Measurements from ENCODE around the gene CAPN5. TPM values are rescaled to one million over a fixed set of nuclear protein-coding genes. Genes with fewer than 3 reads are reported as not detected.

Gene CAPN5
- total RNA-seq, 1 donor: 14.7 TPM

GRCh38 chr11:77074205-77074604, 7.4 kb downstream of the CAPN5 start:
- TF ChIP-seq CTCF (IDR thresholded peaks at IDR 0.05; ENCODE audit: insufficient read depth, low read depth, low read length): no peak
- no peak overlapping the region for H3K4me3 ChIP-seq (ENCODE audit: low read depth, low read length)
- no peak for DNase-seq (ENCODE audit: low read depth)

- DNase-seq (ENCODE audit: low read depth): no peak
- no peak for TF ChIP-seq CTCF (IDR thresholded peaks at IDR 0.05; ENCODE audit: insufficient read depth, low read depth, low read length)
- H3K4me3 ChIP-seq (ENCODE audit: low read depth, low read length): no peak overlapping the region
Observed at GRCh38 chr11:77074626-77075221, 8.0 kb downstream of the CAPN5 start.

GRCh38 chr11:77075425-77075905, 8.7 kb downstream of the CAPN5 start:
- TF ChIP-seq CTCF (IDR thresholded peaks at IDR 0.05; ENCODE audit: insufficient read depth, low read depth, low read length): no peak
- H3K4me3 ChIP-seq (ENCODE audit: low read depth, low read length): no peak overlapping the region
- DNase-seq (ENCODE audit: low read depth): no peak

- DNase-seq (ENCODE audit: low read depth): no peak
- H3K4me3 ChIP-seq (ENCODE audit: low read depth, low read length): no peak overlapping the region
- TF ChIP-seq CTCF (IDR thresholded peaks at IDR 0.05; ENCODE audit: insufficient read depth, low read depth, low read length): no peak
Observed at GRCh38 chr11:77079666-77080065, 12.9 kb downstream of the CAPN5 start.

- no peak overlapping the region for H3K4me3 ChIP-seq (ENCODE audit: low read depth, low read length)
- DNase-seq (ENCODE audit: low read depth): no peak
- no peak for TF ChIP-seq CTCF (IDR thresholded peaks at IDR 0.05; ENCODE audit: insufficient read depth, low read depth, low read length)
Observed at GRCh38 chr11:77080643-77081210, 14.0 kb downstream of the CAPN5 start.

- DNase-seq (ENCODE audit: low read depth): no peak
- no peak for TF ChIP-seq CTCF (IDR thresholded peaks at IDR 0.05; ENCODE audit: insufficient read depth, low read depth, low read length)
- H3K4me3 ChIP-seq (ENCODE audit: low read depth, low read length): no peak overlapping the region
Observed at GRCh38 chr11:77081381-77081851, 14.6 kb downstream of the CAPN5 start.
